ENCODE measurements around the gene PPP1R11. TPM values are rescaled to one million over a fixed set of nuclear protein-coding genes. Genes with fewer than 3 reads are reported as not detected.
"Not testable (repeated sequence)": the region's sequence is repeated elsewhere in the genome, so short reads cannot be mapped to it uniquely, and the experiment has no call there.

The PPP1R11 gene
- total and polyA plus RNA-seq, 4 donors = 29.2 to 81.7 (median 55.8) TPM

DNA sequence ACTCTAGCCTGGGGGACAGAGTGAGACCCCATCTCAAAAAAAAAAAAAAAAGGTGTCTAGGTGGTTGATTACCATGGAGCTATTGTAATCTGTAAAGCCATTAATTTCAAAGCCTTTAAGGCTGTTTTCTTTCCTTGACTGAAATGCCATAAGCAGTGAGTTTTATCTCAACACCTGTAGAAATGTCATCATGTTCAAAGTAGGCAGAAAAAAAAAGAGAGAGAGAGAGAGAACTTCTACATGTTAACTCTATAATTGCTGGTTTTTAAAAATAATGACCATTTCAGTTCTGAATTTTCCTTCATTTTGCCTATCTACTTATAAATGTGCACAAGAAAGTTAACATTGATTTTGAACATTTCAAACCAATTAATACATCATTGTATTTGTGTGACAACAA is 35.6 kb upstream of the PPP1R11 start:
- Histone ChIP-seq H3K36me3 (ENCODE audit: control insufficient read depth in 4 of 4, insufficient read depth in 4 of 4, low read length in 4 of 4) (peaks cover 0 to 5% (median 2%) of the 10 kb centered on the region in 4 donors), H3K27me3 (ENCODE audit: control insufficient read depth in 3 of 3, insufficient read depth in 3 of 3, low read length in 2 of 3) (no peaks in the 10 kb centered on the region), H3K4me1 (ENCODE audit: control insufficient read depth in 5 of 5, insufficient read depth in 5 of 5, low read length in 5 of 5) (no peaks in the 10 kb centered on the region), H3K27ac (ENCODE audit: low read depth in 1 of 2, low read length in 1 of 2) (no peak overlapping the region), H3K9ac (ENCODE audit: insufficient read depth in 1 of 2, low read length in 2 of 2) (no peak overlapping the region), H3K9me3 (ENCODE audit: control insufficient read depth in 4 of 4, insufficient read depth in 3 of 4, low read length in 3 of 4) (no peaks in the 10 kb centered on the region), H3K4me3 (no peak overlapping the region)
- DNase-seq = no peak
- ATAC-seq (ENCODE audit: insufficient read depth, low FRiP score) = no peak
- TF ChIP-seq, protein P1, sequence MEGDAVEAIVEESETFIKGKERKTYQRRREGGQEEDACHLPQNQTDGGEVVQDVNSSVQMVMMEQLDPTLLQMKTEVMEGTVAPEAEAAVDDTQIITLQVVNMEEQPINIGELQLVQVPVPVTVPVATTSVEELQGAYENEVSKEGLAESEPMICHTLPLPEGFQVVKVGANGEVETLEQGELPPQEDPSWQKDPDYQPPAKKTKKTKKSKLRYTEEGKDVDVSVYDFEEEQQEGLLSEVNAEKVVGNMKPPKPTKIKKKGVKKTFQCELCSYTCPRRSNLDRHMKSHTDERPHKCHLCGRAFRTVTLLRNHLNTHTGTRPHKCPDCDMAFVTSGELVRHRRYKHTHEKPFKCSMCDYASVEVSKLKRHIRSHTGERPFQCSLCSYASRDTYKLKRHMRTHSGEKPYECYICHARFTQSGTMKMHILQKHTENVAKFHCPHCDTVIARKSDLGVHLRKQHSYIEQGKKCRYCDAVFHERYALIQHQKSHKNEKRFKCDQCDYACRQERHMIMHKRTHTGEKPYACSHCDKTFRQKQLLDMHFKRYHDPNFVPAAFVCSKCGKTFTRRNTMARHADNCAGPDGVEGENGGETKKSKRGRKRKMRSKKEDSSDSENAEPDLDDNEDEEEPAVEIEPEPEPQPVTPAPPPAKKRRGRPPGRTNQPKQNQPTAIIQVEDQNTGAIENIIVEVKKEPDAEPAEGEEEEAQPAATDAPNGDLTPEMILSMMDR (IDR thresholded peaks at IDR 0.05; ENCODE audit: control extremely low read depth, extremely low read depth) = no peak

DNA sequence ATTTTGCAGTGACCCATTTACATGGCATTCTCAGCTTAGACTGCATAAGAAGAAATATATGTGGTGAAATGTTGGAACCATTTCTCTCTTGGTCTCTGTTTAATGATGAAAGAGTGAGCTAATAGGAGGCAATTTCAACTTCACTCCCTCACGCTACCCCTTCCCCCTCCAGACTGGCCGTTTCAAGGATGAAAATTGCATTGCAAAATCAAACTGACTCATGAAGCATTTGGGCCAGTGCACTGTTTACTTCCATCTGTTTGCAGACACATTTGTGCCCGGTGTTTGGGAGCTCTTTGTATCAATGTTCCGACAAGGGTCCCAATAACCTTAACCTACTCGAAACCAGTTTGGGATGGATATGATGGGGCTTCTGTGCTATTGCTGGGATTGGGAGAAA is 33.6 kb upstream of the PPP1R11 start:
- not testable (repeated sequence) for DNase-seq; H3K4me3 ChIP-seq; H3K4me1 ChIP-seq (ENCODE audit: control insufficient read depth in 5 of 5, insufficient read depth in 5 of 5, low read length in 5 of 5); H3K9me3 ChIP-seq (ENCODE audit: control insufficient read depth in 4 of 4, insufficient read depth in 3 of 4, low read length in 3 of 4); H3K27ac ChIP-seq (ENCODE audit: low read depth in 1 of 2, low read length in 1 of 2); H3K27me3 ChIP-seq (ENCODE audit: control insufficient read depth in 3 of 3, insufficient read depth in 3 of 3, low read length in 2 of 3); H3K36me3 ChIP-seq (ENCODE audit: control insufficient read depth in 4 of 4, insufficient read depth in 4 of 4, low read length in 4 of 4); H3K9ac ChIP-seq (ENCODE audit: insufficient read depth in 1 of 2, low read length in 2 of 2)
- 54 to 71% methylated on average over 5 of the region's 5 CpGs for WGBS, 2 donors
- ATAC-seq (ENCODE audit: insufficient read depth, low FRiP score) = peak; percentile 6

DNA sequence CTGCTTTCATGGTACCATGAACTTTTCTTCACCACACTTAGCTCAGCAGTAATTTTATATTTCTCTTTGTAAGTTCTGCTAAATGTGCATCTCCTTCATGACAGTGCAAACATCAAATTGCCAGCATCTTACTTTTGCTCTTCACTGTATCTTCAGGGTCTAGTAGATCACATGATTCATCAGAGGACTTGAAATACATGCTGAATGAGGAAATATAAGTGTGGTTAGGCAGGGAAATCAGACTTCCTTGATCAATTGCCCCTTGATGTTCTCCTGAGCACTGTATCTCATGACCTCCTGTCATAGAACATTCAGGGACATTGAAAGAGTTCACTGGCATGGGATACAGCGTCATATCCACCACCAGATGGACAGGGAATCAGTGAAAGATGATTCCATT is 31.2 kb upstream of the PPP1R11 start:
- no peak overlapping the region for H3K4me3 ChIP-seq
- no peak overlapping the region for H3K27ac ChIP-seq (ENCODE audit: low read depth in 1 of 2, low read length in 1 of 2)
- no peaks in the 10 kb centered on the region for H3K9me3 ChIP-seq (ENCODE audit: control insufficient read depth in 4 of 4, insufficient read depth in 3 of 4, low read length in 3 of 4)
- TF ChIP-seq, protein P1 (IDR thresholded peaks at IDR 0.05; ENCODE audit: control extremely low read depth, extremely low read depth) = no peak
- 75 to 82% methylated on average over 1 of the region's 1 CpG for WGBS, 2 donors
- ATAC-seq (ENCODE audit: insufficient read depth, low FRiP score) (no peak), DNase-seq (no peak)
- no peaks in the 10 kb centered on the region for H3K27me3 ChIP-seq (ENCODE audit: control insufficient read depth in 3 of 3, insufficient read depth in 3 of 3, low read length in 2 of 3)
- H3K9ac ChIP-seq (ENCODE audit: insufficient read depth in 1 of 2, low read length in 2 of 2) = no peak overlapping the region
- H3K4me1 ChIP-seq (ENCODE audit: control insufficient read depth in 5 of 5, insufficient read depth in 5 of 5, low read length in 5 of 5) = no peaks in the 10 kb centered on the region
- peaks cover 0 to 5% (median 2%) of the 10 kb centered on the region in 4 donors for H3K36me3 ChIP-seq (ENCODE audit: control insufficient read depth in 4 of 4, insufficient read depth in 4 of 4, low read length in 4 of 4)

DNA sequence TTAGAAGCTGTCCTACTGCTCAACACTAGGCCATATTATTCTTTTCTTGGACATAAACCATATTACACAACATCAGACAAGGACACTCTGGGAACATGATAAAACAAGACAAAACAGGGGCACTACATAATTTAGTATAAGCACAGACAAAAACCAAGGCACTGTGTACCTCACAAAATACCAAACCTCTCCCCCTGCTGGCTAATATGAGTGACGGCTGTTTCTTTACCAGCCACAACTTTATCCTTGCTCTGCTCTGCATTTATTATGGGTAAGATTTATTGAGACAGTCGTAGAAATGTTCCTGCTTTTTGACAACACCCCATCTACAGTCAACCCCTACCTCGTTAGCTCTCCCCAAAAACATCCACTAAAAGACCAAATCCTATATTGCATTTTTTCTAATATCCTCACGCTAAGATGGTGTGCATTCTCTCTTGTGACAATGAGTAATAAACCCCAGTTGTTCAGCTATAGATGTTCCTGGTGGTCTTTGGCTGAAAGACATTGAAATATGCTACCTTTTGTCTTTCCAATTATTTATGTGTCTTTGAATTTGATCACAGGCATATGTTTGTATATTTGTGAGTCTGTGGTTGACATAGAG is 29.7 kb upstream of the PPP1R11 start:
- no peaks in the 10 kb centered on the region for H3K9me3 ChIP-seq (ENCODE audit: control insufficient read depth in 4 of 4, insufficient read depth in 3 of 4, low read length in 3 of 4)
- peaks cover 0 to 5% (median 1%) of the 10 kb centered on the region in 4 donors for H3K36me3 ChIP-seq (ENCODE audit: control insufficient read depth in 4 of 4, insufficient read depth in 4 of 4, low read length in 4 of 4)
- no peak overlapping the region for H3K27ac ChIP-seq (ENCODE audit: low read depth in 1 of 2, low read length in 1 of 2)
- DNase-seq (peak in 2 of 3 donors; percentile 11 to 24), ATAC-seq (ENCODE audit: insufficient read depth, low FRiP score) (no peak)
- H3K27me3 ChIP-seq (ENCODE audit: control insufficient read depth in 3 of 3, insufficient read depth in 3 of 3, low read length in 2 of 3) = no peaks in the 10 kb centered on the region
- peaks cover 0 to 1% (median 0%) of the 10 kb centered on the region in 5 donors for H3K4me1 ChIP-seq (ENCODE audit: control insufficient read depth in 5 of 5, insufficient read depth in 5 of 5, low read length in 5 of 5)
- WGBS, 2 donors = 58 to 68% methylated on average over 4 of the region's 4 CpGs
- H3K4me3 ChIP-seq = no peak overlapping the region
- H3K9ac ChIP-seq (ENCODE audit: insufficient read depth in 1 of 2, low read length in 2 of 2) = no peak overlapping the region
- TF ChIP-seq, protein P1 (IDR thresholded peaks at IDR 0.05; ENCODE audit: control extremely low read depth, extremely low read depth) = no peak

Measured in lung (tissue), 12 donors.